Liver (tissue), 3 donors: ENCODE measurements around the gene ASCC1.

Source experiments
- CTCF ChIP-seq: fragments of 150-350 bp; IDR thresholded peaks from 2 replicates; pipeline ENCODE4 v1.5.1; 2017; ENCODE audit warnings: improper control_type of control experiment, low read depth, low read length; ENCODE audit not compliant: missing input control
- GABPA ChIP-seq, 2 donors: IDR thresholded peaks in 1 of 2; conservative IDR thresholded peaks in 1 of 2; 2 replicates each; pipeline ENCODE4 v1.6.1; 2016; ENCODE audit warnings: antibody characterized with exemption in 2 of 2, mild to moderate bottlenecking in 1 of 2, moderate library complexity in 1 of 2
- HNF4A ChIP-seq, 2 donors: conservative IDR thresholded peaks; 2 replicates each; pipeline ENCODE4 v1.6.1; 2016; ENCODE audit warnings: antibody characterized with exemption in 2 of 2, mild to moderate bottlenecking in 2 of 2
- HNF4G ChIP-seq: IDR thresholded peaks from 2 replicates; pipeline ENCODE4 v1.6.1; 2016; ENCODE audit warnings: antibody characterized with exemption
- JUND ChIP-seq, 2 donors: IDR thresholded peaks; 2 replicates each; pipeline ENCODE4 v1.6.1; 2016; ENCODE audit warnings: antibody characterized with exemption in 2 of 2
- RAD21 ChIP-seq, 2 donors: IDR thresholded peaks; 2 replicates each; pipeline ENCODE4 v1.6.1; 2016; ENCODE audit warnings: antibody characterized with exemption in 2 of 2, mild to moderate bottlenecking in 2 of 2
- SP1 ChIP-seq: IDR thresholded peaks from 2 replicates; pipeline ENCODE4 v1.6.1; 2018; ENCODE audit warnings: antibody characterized with exemption, mild to moderate bottlenecking
- TAF1 ChIP-seq: conservative IDR thresholded peaks from 2 replicates; pipeline ENCODE4 v1.6.1; 2016; ENCODE audit warnings: antibody characterized with exemption, mild to moderate bottlenecking
- YY1 ChIP-seq: IDR thresholded peaks from 2 replicates; pipeline ENCODE4 v1.6.1; 2016; ENCODE audit warnings: antibody characterized with exemption, mild to moderate bottlenecking
- TF ChIP-seq, protein P1 (sequence below): IDR thresholded peaks from 2 replicates; pipeline ENCODE4 v1.6.1; 2016; ENCODE audit warnings: antibody characterized with exemption
- TF ChIP-seq, protein P2 (sequence below): IDR thresholded peaks from 2 replicates; pipeline ENCODE4 v1.6.1; 2016; ENCODE audit warnings: antibody characterized with exemption
- donor health status: healthy.
- donor health status: healthy.

DNA sequence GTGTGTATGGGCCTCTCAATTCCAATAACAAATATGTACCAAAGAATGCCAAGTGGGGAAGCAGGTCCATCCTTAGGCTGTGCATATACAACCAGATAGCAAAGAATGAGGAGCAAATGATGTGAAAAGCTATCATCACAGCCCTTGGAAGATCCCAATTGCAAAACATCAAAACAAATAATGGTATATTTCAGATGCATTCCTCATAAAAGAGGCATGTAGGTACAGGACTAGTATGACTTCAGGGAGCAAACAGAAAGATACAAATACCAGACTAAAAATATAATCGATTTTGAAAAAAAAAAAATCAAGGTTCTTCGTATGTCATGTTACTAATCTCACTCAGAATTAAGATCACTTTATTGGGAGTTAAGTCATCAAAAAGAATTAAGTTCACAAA is 109.2 kb downstream of the ASCC1 start:
- TF ChIP-seq CTCF (no peak), GABPA (IDR thresholded peaks at IDR 0.05 in 1 of 2, conservative IDR thresholded peaks at IDR 0.05 in 1 of 2) (no peak), TAF1 (no peak), RAD21 (IDR thresholded peaks at IDR 0.05) (no peak), SP1 (no peak), YY1 (no peak), JUND (IDR thresholded peaks at IDR 0.05) (no peak), HNF4G (no peak), HNF4A (conservative IDR thresholded peaks at IDR 0.05) (no peak)
- TF ChIP-seq, protein P1, sequence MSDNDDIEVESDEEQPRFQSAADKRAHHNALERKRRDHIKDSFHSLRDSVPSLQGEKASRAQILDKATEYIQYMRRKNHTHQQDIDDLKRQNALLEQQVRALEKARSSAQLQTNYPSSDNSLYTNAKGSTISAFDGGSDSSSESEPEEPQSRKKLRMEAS, result no peak
- TF ChIP-seq, protein P2, sequence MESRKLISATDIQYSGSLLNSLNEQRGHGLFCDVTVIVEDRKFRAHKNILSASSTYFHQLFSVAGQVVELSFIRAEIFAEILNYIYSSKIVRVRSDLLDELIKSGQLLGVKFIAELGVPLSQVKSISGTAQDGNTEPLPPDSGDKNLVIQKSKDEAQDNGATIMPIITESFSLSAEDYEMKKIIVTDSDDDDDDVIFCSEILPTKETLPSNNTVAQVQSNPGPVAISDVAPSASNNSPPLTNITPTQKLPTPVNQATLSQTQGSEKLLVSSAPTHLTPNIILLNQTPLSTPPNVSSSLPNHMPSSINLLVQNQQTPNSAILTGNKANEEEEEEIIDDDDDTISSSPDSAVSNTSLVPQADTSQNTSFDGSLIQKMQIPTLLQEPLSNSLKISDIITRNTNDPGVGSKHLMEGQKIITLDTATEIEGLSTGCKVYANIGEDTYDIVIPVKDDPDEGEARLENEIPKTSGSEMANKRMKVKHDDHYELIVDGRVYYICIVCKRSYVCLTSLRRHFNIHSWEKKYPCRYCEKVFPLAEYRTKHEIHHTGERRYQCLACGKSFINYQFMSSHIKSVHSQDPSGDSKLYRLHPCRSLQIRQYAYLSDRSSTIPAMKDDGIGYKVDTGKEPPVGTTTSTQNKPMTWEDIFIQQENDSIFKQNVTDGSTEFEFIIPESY, result no peak
